ENCODE data around the gene LSM6. TPM values are rescaled to one million over a fixed set of nuclear protein-coding genes. Genes with fewer than 3 reads are reported as not detected.

The LSM6 gene
- total and polyA plus RNA-seq, 2 experiments from 2014 or later = 70.4 to 238 TPM

GRCh38 chr4:146146918-146147317 is 28.6 kb upstream of the LSM6 start (continued):
- TF ChIP-seq, protein P1, sequence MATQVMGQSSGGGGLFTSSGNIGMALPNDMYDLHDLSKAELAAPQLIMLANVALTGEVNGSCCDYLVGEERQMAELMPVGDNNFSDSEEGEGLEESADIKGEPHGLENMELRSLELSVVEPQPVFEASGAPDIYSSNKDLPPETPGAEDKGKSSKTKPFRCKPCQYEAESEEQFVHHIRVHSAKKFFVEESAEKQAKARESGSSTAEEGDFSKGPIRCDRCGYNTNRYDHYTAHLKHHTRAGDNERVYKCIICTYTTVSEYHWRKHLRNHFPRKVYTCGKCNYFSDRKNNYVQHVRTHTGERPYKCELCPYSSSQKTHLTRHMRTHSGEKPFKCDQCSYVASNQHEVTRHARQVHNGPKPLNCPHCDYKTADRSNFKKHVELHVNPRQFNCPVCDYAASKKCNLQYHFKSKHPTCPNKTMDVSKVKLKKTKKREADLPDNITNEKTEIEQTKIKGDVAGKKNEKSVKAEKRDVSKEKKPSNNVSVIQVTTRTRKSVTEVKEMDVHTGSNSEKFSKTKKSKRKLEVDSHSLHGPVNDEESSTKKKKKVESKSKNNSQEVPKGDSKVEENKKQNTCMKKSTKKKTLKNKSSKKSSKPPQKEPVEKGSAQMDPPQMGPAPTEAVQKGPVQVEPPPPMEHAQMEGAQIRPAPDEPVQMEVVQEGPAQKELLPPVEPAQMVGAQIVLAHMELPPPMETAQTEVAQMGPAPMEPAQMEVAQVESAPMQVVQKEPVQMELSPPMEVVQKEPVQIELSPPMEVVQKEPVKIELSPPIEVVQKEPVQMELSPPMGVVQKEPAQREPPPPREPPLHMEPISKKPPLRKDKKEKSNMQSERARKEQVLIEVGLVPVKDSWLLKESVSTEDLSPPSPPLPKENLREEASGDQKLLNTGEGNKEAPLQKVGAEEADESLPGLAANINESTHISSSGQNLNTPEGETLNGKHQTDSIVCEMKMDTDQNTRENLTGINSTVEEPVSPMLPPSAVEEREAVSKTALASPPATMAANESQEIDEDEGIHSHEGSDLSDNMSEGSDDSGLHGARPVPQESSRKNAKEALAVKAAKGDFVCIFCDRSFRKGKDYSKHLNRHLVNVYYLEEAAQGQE (IDR thresholded peaks at IDR 0.05; ENCODE audit: unreplicated experiment) = no peak

GRCh38 chr4:146148021-146148420 is 27.5 kb upstream of the LSM6 start:
- no peaks in the 10 kb centered on the region for H3K4me1 Mint-ChIP-seq
- Histone ChIP-seq H3K27ac (ENCODE audit: low read depth) (no peak overlapping the region), H4K20me1 (replicated peaks; ENCODE audit: insufficient read depth) (no peaks in the 10 kb centered on the region), H3K79me2 (replicated peaks; ENCODE audit: insufficient read depth) (no peaks in the 10 kb centered on the region), H3K4me3 (no peak overlapping the region), H3K9me2 (ENCODE audit: insufficient read depth) (peaks cover 25% of the 10 kb centered on the region), H3K4me1 (ENCODE audit: insufficient read depth) (no peaks in the 10 kb centered on the region), H2AFZ (no peak overlapping the region), H3K36me3 (ENCODE audit: insufficient read depth) (no peaks in the 10 kb centered on the region), H3F3A (replicated peaks; ENCODE audit: low read depth) (no peaks in the 10 kb centered on the region), H3K4me2 (no peak overlapping the region), H3K27me3 (ENCODE audit: insufficient read depth) (no peaks in the 10 kb centered on the region)
- ATAC-seq (no peak), DNase-seq (ENCODE audit: low spot score) (no peak)
- H3K9me3 Mint-ChIP-seq = no peaks in the 10 kb centered on the region
- H3K36me3 Mint-ChIP-seq (ENCODE audit: low read depth) = no peaks in the 10 kb centered on the region
- H3K27me3 Mint-ChIP-seq (ENCODE audit: insufficient read depth, low read depth, poor library complexity) = no peaks in the 10 kb centered on the region
- H3K27ac Mint-ChIP-seq = no peak overlapping the region
- no peak overlapping the region for H3K4me3 Mint-ChIP-seq
- TF ChIP-seq STAT1 (IDR thresholded peaks at IDR 0.05; ENCODE audit: unreplicated experiment) (no peak), EZH2 (IDR thresholded peaks at IDR 0.05; ENCODE audit: low read depth, unreplicated experiment) (no peak), CREB1 (CRISPR knock-in tag; IDR thresholded peaks at IDR 0.05; ENCODE audit: low read depth) (no peak), ETS1 (IDR thresholded peaks at IDR 0.05) (no peak), NANOG (IDR thresholded peaks at IDR 0.05; ENCODE audit: borderline replicate concordance) (no peak), POLR2AphosphoS5 (IDR thresholded peaks at IDR 0.05; ENCODE audit: low read depth) (no peak), JUNB (IDR thresholded peaks at IDR 0.05; ENCODE audit: unreplicated experiment) (no peak)
- TF ChIP-seq, protein P2, sequence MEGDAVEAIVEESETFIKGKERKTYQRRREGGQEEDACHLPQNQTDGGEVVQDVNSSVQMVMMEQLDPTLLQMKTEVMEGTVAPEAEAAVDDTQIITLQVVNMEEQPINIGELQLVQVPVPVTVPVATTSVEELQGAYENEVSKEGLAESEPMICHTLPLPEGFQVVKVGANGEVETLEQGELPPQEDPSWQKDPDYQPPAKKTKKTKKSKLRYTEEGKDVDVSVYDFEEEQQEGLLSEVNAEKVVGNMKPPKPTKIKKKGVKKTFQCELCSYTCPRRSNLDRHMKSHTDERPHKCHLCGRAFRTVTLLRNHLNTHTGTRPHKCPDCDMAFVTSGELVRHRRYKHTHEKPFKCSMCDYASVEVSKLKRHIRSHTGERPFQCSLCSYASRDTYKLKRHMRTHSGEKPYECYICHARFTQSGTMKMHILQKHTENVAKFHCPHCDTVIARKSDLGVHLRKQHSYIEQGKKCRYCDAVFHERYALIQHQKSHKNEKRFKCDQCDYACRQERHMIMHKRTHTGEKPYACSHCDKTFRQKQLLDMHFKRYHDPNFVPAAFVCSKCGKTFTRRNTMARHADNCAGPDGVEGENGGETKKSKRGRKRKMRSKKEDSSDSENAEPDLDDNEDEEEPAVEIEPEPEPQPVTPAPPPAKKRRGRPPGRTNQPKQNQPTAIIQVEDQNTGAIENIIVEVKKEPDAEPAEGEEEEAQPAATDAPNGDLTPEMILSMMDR (conservative IDR thresholded peaks at IDR 0.05; ENCODE audit: low read depth in 2 of 2) = no peak
- TF ChIP-seq, protein P1 (IDR thresholded peaks at IDR 0.05; ENCODE audit: unreplicated experiment) = no peak

All from GM23338 (cell line).